OCI-LY1 (cell line): ENCODE results near the gene FMN2.

Experiments used
- H2AFZ ChIP-seq: fragments of 200-600 bp; sonication (generic), shearing (Covaris generic); 2 replicates; pipeline ENCODE4 v1.6.0; 2014; ENCODE audit warnings: antibody characterized with exemption, mild to moderate bottlenecking, low read length
- H3F3A ChIP-seq: fragments of 200-600 bp; sonication (generic), shearing (Covaris generic); 2 replicates; pipeline ENCODE4 v1.6.0; 2014; ENCODE audit warnings: mild to moderate bottlenecking, antibody characterized with exemption, low read length, moderate library complexity; ENCODE audit not compliant: insufficient read depth
- H3K27ac ChIP-seq: fragments of 200-600 bp; sonication (generic); 2 replicates; pipeline ENCODE4 v1.5.1; 2014; ENCODE audit warnings: low read length, mixed run types, mild to moderate bottlenecking, low read depth; ENCODE audit not compliant: poor library complexity, severe bottlenecking
- H3K27me3 ChIP-seq: fragments of 200-600 bp; sonication (generic); 2 replicates; pipeline ENCODE4 v1.6.0; 2014; ENCODE audit warnings: antibody characterized with exemption, mild to moderate bottlenecking, low read length, moderate library complexity; ENCODE audit not compliant: insufficient read depth
- H3K36me3 ChIP-seq: fragments of 200-600 bp; sonication (generic); 2 replicates; pipeline ENCODE4 v1.6.1; 2014; ENCODE audit warnings: mild to moderate bottlenecking, antibody characterized with exemption, low read length, moderate library complexity, mixed read lengths; ENCODE audit not compliant: insufficient read depth
- H3K4me1 ChIP-seq: fragments of 200-600 bp; sonication (generic); 2 replicates; pipeline ENCODE4 v1.5.1; 2014; ENCODE audit warnings: mild to moderate bottlenecking, low read length, moderate library complexity; ENCODE audit not compliant: insufficient read depth, severe bottlenecking
- H3K4me2 ChIP-seq: fragments of 200-600 bp; sonication (generic), shearing (Covaris generic); 2 replicates; pipeline ENCODE4 v1.6.1; 2014; ENCODE audit warnings: low read length
- H3K4me3 ChIP-seq: fragments of 200-600 bp; sonication (generic); 2 replicates; pipeline ENCODE4 v1.5.1; 2014; ENCODE audit warnings: low read length, low read depth, mild to moderate bottlenecking, mixed read lengths; ENCODE audit not compliant: poor library complexity, severe bottlenecking
- H3K79me2 ChIP-seq: fragments of 200-600 bp; shearing (Covaris generic); 2 replicates; pipeline ENCODE4 v1.6.1; 2016; ENCODE audit warnings: mixed run types, low read length, mixed read lengths; ENCODE audit not compliant: insufficient read depth
- H3K9ac ChIP-seq: fragments of 200-600 bp; sonication (generic), shearing (Covaris generic); 2 replicates; pipeline ENCODE4 v1.6.1; 2014; ENCODE audit warnings: mild to moderate bottlenecking, low read length, mixed read lengths
- H3K9me2 ChIP-seq: fragments of 200-600 bp; sonication (generic), shearing (Covaris generic); 2 replicates; pipeline ENCODE4 v1.6.1; 2014; ENCODE audit warnings: low read depth, mild to moderate bottlenecking, low read length, mixed read lengths
- H3K9me3 ChIP-seq: fragments of 200-600 bp; shearing (Covaris generic); 2 replicates; pipeline ENCODE4 v1.6.1; 2014; ENCODE audit warnings: low read length, mixed read lengths
- H4K20me1 ChIP-seq: fragments of 200-600 bp; sonication (generic), shearing (Covaris generic); 2 replicates; pipeline ENCODE4 v1.6.0; 2016; ENCODE audit warnings: mild to moderate bottlenecking, low read length; ENCODE audit not compliant: insufficient read depth
- CTCF ChIP-seq: fragments of 200-600 bp; sonication (generic), shearing (Covaris generic); IDR thresholded peaks from 2 replicates; pipeline ENCODE4 v1.5.1; 2017; ENCODE audit warnings: mild to moderate bottlenecking, antibody characterized with exemption, low read length, moderate library complexity, mixed read lengths
- EZH2 ChIP-seq: fragments of 200-600 bp; sonication (generic), shearing (Covaris generic); IDR thresholded peaks from 2 replicates; pipeline ENCODE4 v1.8.0; 2017; ENCODE audit warnings: borderline replicate concordance, mixed run types, mild to moderate bottlenecking, antibody characterized with exemption, low read length, moderate library complexity, mixed read lengths

FMN2 gene

GRCh38 chr1:240363914-240364313 is 272.2 kb downstream of the FMN2 start:
- H3K9me3 ChIP-seq: no peaks in the 10 kb centered on the region
- H2AFZ ChIP-seq: no peak overlapping the region
- H3K27ac ChIP-seq: no peak overlapping the region
- H3K27me3 ChIP-seq: no peaks in the 10 kb centered on the region
- H3K4me1 ChIP-seq: no peaks in the 10 kb centered on the region
- H3F3A ChIP-seq: no peaks in the 10 kb centered on the region
- H3K36me3 ChIP-seq: no peaks in the 10 kb centered on the region
- H3K4me2 ChIP-seq: no peak overlapping the region
- H3K9ac ChIP-seq: no peak overlapping the region
- TF ChIP-seq EZH2: no peak
- TF ChIP-seq CTCF: no peak
- H4K20me1 ChIP-seq: no peaks in the 10 kb centered on the region
- no peaks in the 10 kb centered on the region for H3K79me2 ChIP-seq
- no peak overlapping the region for H3K4me3 ChIP-seq
- no peaks in the 10 kb centered on the region for H3K9me2 ChIP-seq

- H3K4me1 ChIP-seq: no peaks in the 10 kb centered on the region
- no peak overlapping the region for H3K4me3 ChIP-seq
- H3K4me2 ChIP-seq: no peak overlapping the region
- no peaks in the 10 kb centered on the region for H3K9me3 ChIP-seq
- no peak overlapping the region for H3K27ac ChIP-seq
- no peaks in the 10 kb centered on the region for H3K9me2 ChIP-seq
- no peak overlapping the region for H2AFZ ChIP-seq
- H3K79me2 ChIP-seq: no peaks in the 10 kb centered on the region
- no peak overlapping the region for H3K9ac ChIP-seq
- TF ChIP-seq CTCF (no peak), EZH2 (no peak)
- no peaks in the 10 kb centered on the region for H4K20me1 ChIP-seq
- no peaks in the 10 kb centered on the region for H3K27me3 ChIP-seq
- H3F3A ChIP-seq: no peaks in the 10 kb centered on the region
- H3K36me3 ChIP-seq: no peaks in the 10 kb centered on the region
Measured at GRCh38 chr1:240366636-240367035, 275.0 kb downstream of the FMN2 start.

GRCh38 chr1:240385551-240385950 is 293.9 kb downstream of the FMN2 start:
- Histone ChIP-seq H3K9me3 (0 out of 2 replicates have a peak, but pooled peaks cover 3% of the 10 kb centered on the region), H3K4me1 (no peaks in the 10 kb centered on the region), H3K9ac (no peak overlapping the region), H3K27ac (no peak overlapping the region), H3K79me2 (no peaks in the 10 kb centered on the region), H3K36me3 (no peaks in the 10 kb centered on the region), H2AFZ (no peak overlapping the region), H3K4me2 (no peak overlapping the region), H4K20me1 (no peaks in the 10 kb centered on the region), H3F3A (no peaks in the 10 kb centered on the region), H3K9me2 (no peaks in the 10 kb centered on the region), H3K27me3 (no peaks in the 10 kb centered on the region), H3K4me3 (no peak overlapping the region)
- TF ChIP-seq CTCF (no peak), EZH2 (no peak)
